ENCODE results near the gene LARP4. TPM values are rescaled to one million over a fixed set of nuclear protein-coding genes. Genes with fewer than 3 reads are reported as not detected.

The LARP4 gene
- total and polyA plus RNA-seq, 2 of the 4 experiments (the other 2 are of a cell fraction), result 11.3 to 42.5 TPM

DNA sequence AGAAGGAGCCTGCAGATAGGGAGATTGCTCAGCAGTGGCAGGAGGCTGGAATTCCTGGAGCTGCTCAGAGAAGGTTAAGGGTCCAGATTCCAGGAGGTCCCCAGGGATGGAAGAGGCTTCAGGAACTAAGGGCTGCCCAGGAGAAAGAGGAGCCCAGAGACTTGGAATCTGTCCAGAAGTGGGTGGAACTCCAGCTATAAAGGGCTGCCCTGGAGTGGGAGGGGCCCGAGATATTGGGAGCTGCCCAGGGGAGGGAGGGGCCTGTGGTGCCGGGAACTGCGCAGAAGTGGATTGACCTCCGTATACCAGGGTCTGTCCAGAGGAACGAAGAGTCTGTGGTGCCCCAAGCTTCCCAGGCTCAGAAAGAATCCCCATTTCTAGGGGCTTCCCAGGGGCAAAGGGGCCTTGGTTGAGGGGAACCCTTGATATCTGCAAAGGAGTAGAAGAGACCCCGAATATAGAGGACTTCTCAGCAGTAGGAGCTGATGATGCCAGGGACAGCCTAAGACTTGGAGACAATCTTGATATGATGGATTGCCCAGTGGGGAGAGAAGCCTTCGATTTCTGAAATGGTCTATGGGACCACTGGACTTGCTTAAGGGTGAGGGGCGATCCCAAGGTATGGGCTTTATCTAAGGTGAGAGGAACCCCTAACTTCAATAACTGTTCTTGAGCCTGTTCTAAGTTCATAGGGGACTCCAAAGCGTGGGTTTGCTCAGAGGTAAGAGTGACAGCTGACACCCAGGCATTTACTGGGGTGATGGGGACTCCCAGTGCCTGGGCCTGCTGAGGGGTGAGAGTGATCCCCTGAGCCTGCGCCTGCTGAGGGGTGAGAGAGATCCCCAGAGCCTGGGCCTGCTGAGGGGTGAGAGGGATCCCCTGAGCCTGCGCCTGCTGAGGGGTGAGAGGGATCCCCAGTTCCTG lies 49.3 kb upstream of the LARP4 start:
- no peak for DNase-seq
- dilution Hi-C loops (cut with HindIII; ENCODE audit: low sequenced_read_pairs, unreplicated experiment), result no loop called here

More for the DNA sequence above, 49.3 kb upstream of the LARP4 start:
- no peak overlapping the region for H3K14ac ChIP-seq (replicated peaks; ENCODE audit: low read depth, low read length)
- H2BK120ac ChIP-seq (ENCODE audit: low read depth, low read length), result no peak overlapping the region
- H2BK20ac ChIP-seq (ENCODE audit: low read depth, low read length), result no peak overlapping the region
- no peak overlapping the region for H3K18ac ChIP-seq (ENCODE audit: low read depth, low read length)
- H3K23ac ChIP-seq (ENCODE audit: low read depth, low read length), result no peak overlapping the region
- H3K56ac ChIP-seq (ENCODE audit: extremely low read depth, insufficient read depth, low read length), result no peak overlapping the region
- no peak overlapping the region for H4K91ac ChIP-seq (ENCODE audit: insufficient read depth, low read depth, low read length)
- TF ChIP-seq MAFK (IDR thresholded peaks at IDR 0.05; ENCODE audit: low read depth, low read length) (no peak), BHLHE40 (IDR thresholded peaks at IDR 0.05; ENCODE audit: low read depth, low read length) (no peak), RCOR1 (IDR thresholded peaks at IDR 0.05; ENCODE audit: insufficient replicate concordance, low read length) (no peak)
- H3K4ac ChIP-seq (ENCODE audit: low read depth, low read length), result no peak overlapping the region
- no peak overlapping the region for H2BK15ac ChIP-seq (ENCODE audit: low read depth, low read length)
- 85% methylated on average over 6 of the region's 11 CpGs; no CpG with 5 or more reads in 1 of the 2 experiments for WGBS, 2 experiments (ENCODE audit: extremely low coverage in 2 of 2, insufficient read length in 1 of 2)
- no TSS peak for BruUV-seq (replicated peaks)
- peaks cover 8% of the 10 kb centered on the region for H3K4me1 ChIP-seq (ENCODE audit: control insufficient read depth, insufficient read depth, low read length)
- ChIA-PET POLR2A (ENCODE audit: unreplicated experiment) (interaction anchor here (0.6 kb wide), 1 partner anchor 112 kb away, joined by 20 read pairs; no protein-coding TSS in a partner anchor), CTCF (no interaction called here)
- H3K4me3 ChIP-seq (ENCODE audit: insufficient read depth, low read depth, low read length), result no peak overlapping the region
- H2BK5ac ChIP-seq (ENCODE audit: low read depth, low read length, poor library complexity, severe bottlenecking), result no peak overlapping the region
- no peaks in the 10 kb centered on the region for H4K20me1 ChIP-seq (ENCODE audit: insufficient read depth, low read length)
- in situ Hi-C loops (cut with MboI; ENCODE audit: low sequenced_read_pairs), result no loop called here
- no peak overlapping the region for H4K5ac ChIP-seq (ENCODE audit: low read depth, low read length)
- H3K9me1 ChIP-seq (ENCODE audit: insufficient read depth, low read length), result no peaks in the 10 kb centered on the region; the same call in 1 of the 2 replicates
- no peak overlapping the region for H4K8ac ChIP-seq (ENCODE audit: low read depth in 2 of 2, low read length in 2 of 2)
- H2AK9ac ChIP-seq (replicated peaks; ENCODE audit: low read depth, low read length, poor library complexity), result no peak overlapping the region
- no peak overlapping the region for H2AFZ ChIP-seq (replicated peaks; ENCODE audit: low read length, poor library complexity)
- no peaks in the 10 kb centered on the region for H3K79me1 ChIP-seq (ENCODE audit: low read depth in 1 of 2, low read length in 2 of 2)
- no peaks in the 10 kb centered on the region; the same call in none of the 2 replicates for H3K27me3 ChIP-seq (ENCODE audit: control insufficient read depth, insufficient read depth, low read length)
- H3K36me3 ChIP-seq (ENCODE audit: control insufficient read depth, insufficient read depth, low read length), result no peaks in the 10 kb centered on the region
- no peak overlapping the region for H3K27ac ChIP-seq (ENCODE audit: insufficient read depth, low read length)
- H2AK5ac ChIP-seq (ENCODE audit: low read depth, low read length), result no peak overlapping the region
- H3K4me2 ChIP-seq (ENCODE audit: low read depth, low read length), result no peak overlapping the region
- no peak for ATAC-seq (ENCODE audit: low read depth)
- intact Hi-C loops (cut with micrococcal nuclease), result no loop called here
- H3K9me3 ChIP-seq (ENCODE audit: control insufficient read depth, insufficient read depth, low read length), result no peaks in the 10 kb centered on the region
- H3K9ac ChIP-seq (ENCODE audit: low read depth, low read length), result no peak overlapping the region

Data from IMR-90 (cell line).